ENCODE measurements around the gene GBF1.
"Not testable (repeated sequence)": the region's sequence is repeated elsewhere in the genome, so short reads cannot be mapped to it uniquely, and the experiment has no call there.

Gene GBF1

GRCh38 chr10:102268375-102268888, 23.1 kb downstream of the GBF1 start:
- no peak for DNase-seq

GRCh38 chr10:102269017-102269416, 23.7 kb downstream of the GBF1 start:
- DNase-seq: no peak

GRCh38 chr10:102274062-102274461, 28.7 kb downstream of the GBF1 start:
- no peak for DNase-seq

GRCh38 chr10:102275343-102275742, 30.0 kb downstream of the GBF1 start:
- DNase-seq: no peak

- DNase-seq: no peak
These were observed 33.8 kb downstream of the GBF1 start for GRCh38 chr10:102279104-102279503.

GRCh38 chr10:102280397-102281101, 35.2 kb downstream of the GBF1 start:
- no peak for DNase-seq

GRCh38 chr10:102281102-102281487, 35.8 kb downstream of the GBF1 start:
- no peak for DNase-seq

GRCh38 chr10:102283488-102283887, 38.2 kb downstream of the GBF1 start:
- DNase-seq: no peak

- DNase-seq: no peak
These were observed 38.6 kb downstream of the GBF1 start for GRCh38 chr10:102283890-102284289.

- no peak for DNase-seq
These were observed 39.2 kb downstream of the GBF1 start for GRCh38 chr10:102284531-102284930.

GRCh38 chr10:102285133-102285532, 39.8 kb downstream of the GBF1 start:
- DNase-seq: no peak

- no peak for DNase-seq
These were observed 40.9 kb downstream of the GBF1 start for GRCh38 chr10:102286216-102286615.

GRCh38 chr10:102287538-102287937, 42.2 kb downstream of the GBF1 start:
- no peak for DNase-seq

- DNase-seq: no peak
These were observed 42.7 kb downstream of the GBF1 start for GRCh38 chr10:102287991-102288390.

GRCh38 chr10:102289356-102289755, 44.0 kb downstream of the GBF1 start:
- DNase-seq: no peak

GRCh38 chr10:102289840-102290239, 44.5 kb downstream of the GBF1 start:
- DNase-seq: no peak

- DNase-seq: no peak
These were observed 46.0 kb downstream of the GBF1 start for GRCh38 chr10:102291221-102291905.

- no peak for DNase-seq
These were observed 51.8 kb downstream of the GBF1 start for GRCh38 chr10:102297101-102297500.

- no peak for DNase-seq
These were observed 53.6 kb downstream of the GBF1 start for GRCh38 chr10:102298899-102299298.

GRCh38 chr10:102299873-102300272, 54.5 kb downstream of the GBF1 start:
- DNase-seq: no peak

GRCh38 chr10:102300278-102300843, 55.0 kb downstream of the GBF1 start:
- no peak for DNase-seq

GRCh38 chr10:102300912-102301311, 55.6 kb downstream of the GBF1 start:
- not testable (repeated sequence) for DNase-seq

- DNase-seq: not testable (repeated sequence)
These were observed 56.0 kb downstream of the GBF1 start for GRCh38 chr10:102301332-102301731.

GRCh38 chr10:102302611-102303010, 57.3 kb downstream of the GBF1 start:
- no peak for DNase-seq

Measured in CD4-positive, alpha-beta T cell treated with Interleukin-10 for 1 hour (primary cell).